Liver (tissue), 3 donors: Measurements from ENCODE around the gene HTN3.

ENCODE experiments used
- NR2F2 ChIP-seq: IDR thresholded peaks from 2 replicates; pipeline ENCODE4 v1.6.1; 2016; ENCODE audit warnings: antibody characterized with exemption
- YY1 ChIP-seq: IDR thresholded peaks from 2 replicates; pipeline ENCODE4 v1.6.1; 2016; ENCODE audit warnings: antibody characterized with exemption, mild to moderate bottlenecking
- TF ChIP-seq, protein P1 (sequence below): IDR thresholded peaks from 2 replicates; pipeline ENCODE4 v1.6.1; 2016; ENCODE audit warnings: antibody characterized with exemption
- TF ChIP-seq, protein P2 (sequence below): fragments of 150-350 bp; IDR thresholded peaks from 2 replicates; pipeline ENCODE4 v1.5.1; 2017; ENCODE audit warnings: improper control_type of control experiment, low read depth, low read length; ENCODE audit not compliant: missing input control
- donor health status: healthy.
- donor health status: healthy.

DNA sequence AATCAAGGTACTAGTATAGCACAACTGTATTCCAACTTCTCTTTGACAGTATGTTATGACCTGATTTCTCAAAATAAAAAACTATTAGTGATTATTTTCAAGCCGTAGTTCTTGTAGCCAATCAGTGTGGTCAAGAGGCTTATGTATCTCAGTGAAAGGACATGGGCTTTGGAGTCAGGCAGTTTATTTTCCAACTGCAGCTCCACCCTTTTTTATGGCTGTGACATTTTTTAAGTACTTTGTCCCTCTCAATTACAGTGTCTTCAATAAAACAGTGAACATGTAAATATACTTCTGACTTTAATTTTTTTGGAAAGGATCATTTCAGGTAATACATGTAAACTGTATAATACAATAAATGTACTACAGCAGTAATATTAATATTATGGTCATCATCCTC, 51.9 kb downstream of the HTN3 start:
- TF ChIP-seq, protein P1, sequence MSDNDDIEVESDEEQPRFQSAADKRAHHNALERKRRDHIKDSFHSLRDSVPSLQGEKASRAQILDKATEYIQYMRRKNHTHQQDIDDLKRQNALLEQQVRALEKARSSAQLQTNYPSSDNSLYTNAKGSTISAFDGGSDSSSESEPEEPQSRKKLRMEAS, result no peak
- no peak for TF ChIP-seq YY1
- no peak for TF ChIP-seq NR2F2
- TF ChIP-seq, protein P2, sequence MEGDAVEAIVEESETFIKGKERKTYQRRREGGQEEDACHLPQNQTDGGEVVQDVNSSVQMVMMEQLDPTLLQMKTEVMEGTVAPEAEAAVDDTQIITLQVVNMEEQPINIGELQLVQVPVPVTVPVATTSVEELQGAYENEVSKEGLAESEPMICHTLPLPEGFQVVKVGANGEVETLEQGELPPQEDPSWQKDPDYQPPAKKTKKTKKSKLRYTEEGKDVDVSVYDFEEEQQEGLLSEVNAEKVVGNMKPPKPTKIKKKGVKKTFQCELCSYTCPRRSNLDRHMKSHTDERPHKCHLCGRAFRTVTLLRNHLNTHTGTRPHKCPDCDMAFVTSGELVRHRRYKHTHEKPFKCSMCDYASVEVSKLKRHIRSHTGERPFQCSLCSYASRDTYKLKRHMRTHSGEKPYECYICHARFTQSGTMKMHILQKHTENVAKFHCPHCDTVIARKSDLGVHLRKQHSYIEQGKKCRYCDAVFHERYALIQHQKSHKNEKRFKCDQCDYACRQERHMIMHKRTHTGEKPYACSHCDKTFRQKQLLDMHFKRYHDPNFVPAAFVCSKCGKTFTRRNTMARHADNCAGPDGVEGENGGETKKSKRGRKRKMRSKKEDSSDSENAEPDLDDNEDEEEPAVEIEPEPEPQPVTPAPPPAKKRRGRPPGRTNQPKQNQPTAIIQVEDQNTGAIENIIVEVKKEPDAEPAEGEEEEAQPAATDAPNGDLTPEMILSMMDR, result no peak
